Measurements from ENCODE around the gene FHAD1.

Gene FHAD1

GRCh38 chr1:15423355-15424077 is 176.5 kb downstream of the FHAD1 start:
- TF ChIP-seq EZH2phosphoT487 (IDR thresholded peaks at IDR 0.05; ENCODE audit: low read depth): no peak
- no peak for TF ChIP-seq CTCF (IDR thresholded peaks at IDR 0.05; ENCODE audit: low read depth, low read length)
- H3K27ac ChIP-seq (ENCODE audit: low read length): no peak overlapping the region
- H3K9me3 ChIP-seq (ENCODE audit: insufficient read depth, low read length): no peaks in the 10 kb centered on the region
- H2AFZ ChIP-seq (ENCODE audit: low read depth, low read length): no peak overlapping the region
- no peaks in the 10 kb centered on the region for H3K36me3 ChIP-seq (replicated peaks; ENCODE audit: low read depth, low read length)
- H3K9ac ChIP-seq (ENCODE audit: low read length): no peak overlapping the region
- H3K79me2 ChIP-seq (ENCODE audit: low read length): peaks cover 18% of the 10 kb centered on the region
- no peak overlapping the region for H3K4me2 ChIP-seq (ENCODE audit: low read length)
- peaks cover 3% of the 10 kb centered on the region; the same call in 1 of the 2 replicates for H4K20me1 ChIP-seq (ENCODE audit: insufficient read depth, low read length)
- no peaks in the 10 kb centered on the region for H3K27me3 ChIP-seq (ENCODE audit: low read depth, low read length)
- H3K4me3 ChIP-seq (ENCODE audit: low read length): no peak overlapping the region
- peaks cover 2% of the 10 kb centered on the region; the same call in 1 of the 2 replicates for H3K4me1 ChIP-seq (ENCODE audit: low read length)

DNA sequence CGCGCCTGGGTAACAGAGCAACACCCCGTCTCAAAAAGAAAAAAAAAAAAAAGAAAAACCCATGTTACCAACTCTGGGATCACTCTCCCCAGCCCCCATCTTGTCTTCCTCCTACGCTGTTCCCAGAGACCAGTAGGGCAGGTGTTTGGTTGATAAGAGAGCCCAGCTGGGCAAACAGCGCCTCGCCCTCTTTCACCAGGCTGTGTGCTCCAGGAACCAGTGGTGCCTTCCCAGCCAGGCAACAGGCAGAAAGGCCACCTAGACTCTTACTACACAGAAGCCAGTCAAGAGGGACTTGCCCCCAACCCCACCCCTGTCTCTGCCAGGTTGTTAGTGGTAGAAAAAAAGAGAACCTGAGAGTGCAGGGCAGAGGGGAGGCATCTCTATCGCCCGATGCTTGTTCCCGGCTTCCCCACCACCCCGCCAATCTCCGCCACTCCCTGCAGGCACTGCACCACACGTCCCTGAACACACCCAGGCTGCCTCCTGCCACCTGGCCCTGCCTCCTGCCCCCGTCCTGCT is 177.2 kb downstream of the FHAD1 start:
- peaks cover 2% of the 10 kb centered on the region; the same call in 1 of the 2 replicates for H3K4me1 ChIP-seq (ENCODE audit: low read length)
- H3K9me3 ChIP-seq (ENCODE audit: insufficient read depth, low read length): no peaks in the 10 kb centered on the region
- H3K4me2 ChIP-seq (ENCODE audit: low read length): no peak overlapping the region
- H3K36me3 ChIP-seq (replicated peaks; ENCODE audit: low read depth, low read length): no peaks in the 10 kb centered on the region
- TF ChIP-seq EZH2phosphoT487 (IDR thresholded peaks at IDR 0.05; ENCODE audit: low read depth): no peak
- TF ChIP-seq CTCF (IDR thresholded peaks at IDR 0.05; ENCODE audit: low read depth, low read length): no peak
- H3K27me3 ChIP-seq (ENCODE audit: low read depth, low read length): no peaks in the 10 kb centered on the region
- H3K9ac ChIP-seq (ENCODE audit: low read length): no peak overlapping the region
- no peak overlapping the region for H3K27ac ChIP-seq (ENCODE audit: low read length)
- peaks cover 11% of the 10 kb centered on the region for H3K79me2 ChIP-seq (ENCODE audit: low read length)
- H2AFZ ChIP-seq (ENCODE audit: low read depth, low read length): no peak overlapping the region
- peaks cover 3% of the 10 kb centered on the region; the same call in 1 of the 2 replicates for H4K20me1 ChIP-seq (ENCODE audit: insufficient read depth, low read length)
- H3K4me3 ChIP-seq (ENCODE audit: low read length): no peak overlapping the region

DNA sequence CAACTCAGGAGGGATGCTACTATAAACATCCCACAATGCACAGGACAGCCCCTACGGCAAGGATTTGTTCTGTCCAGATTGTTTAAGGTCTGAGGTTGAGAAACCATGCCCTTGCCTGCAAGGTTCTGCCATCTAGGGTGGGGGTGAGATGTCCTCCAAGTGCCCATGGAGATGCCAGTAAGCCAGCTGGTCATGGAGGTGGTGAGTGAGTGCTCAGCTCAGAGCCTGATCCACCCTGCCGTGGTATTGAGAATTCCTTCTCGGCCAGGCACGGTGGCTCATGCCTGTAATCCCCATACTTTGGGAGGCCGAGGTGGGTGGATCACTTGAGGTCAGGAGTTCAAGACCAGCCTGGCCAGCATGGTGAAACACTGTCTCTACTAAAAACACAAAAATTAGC is 178.0 kb downstream of the FHAD1 start:
- Histone ChIP-seq H3K27ac (ENCODE audit: low read length) (no peak overlapping the region), H3K4me3 (ENCODE audit: low read length) (no peak overlapping the region), H3K4me2 (ENCODE audit: low read length) (no peak overlapping the region), H3K4me1 (ENCODE audit: low read length) (peaks cover 2% of the 10 kb centered on the region; the same call in 1 of the 2 replicates), H3K36me3 (replicated peaks; ENCODE audit: low read depth, low read length) (no peaks in the 10 kb centered on the region), H2AFZ (ENCODE audit: low read depth, low read length) (no peak overlapping the region), H3K79me2 (ENCODE audit: low read length) (peaks cover 4% of the 10 kb centered on the region; the same call in 1 of the 2 replicates), H3K27me3 (ENCODE audit: low read depth, low read length) (no peaks in the 10 kb centered on the region), H3K9me3 (ENCODE audit: insufficient read depth, low read length) (no peaks in the 10 kb centered on the region), H4K20me1 (ENCODE audit: insufficient read depth, low read length) (peaks cover 3% of the 10 kb centered on the region; the same call in 1 of the 2 replicates), H3K9ac (ENCODE audit: low read length) (no peak overlapping the region)
- TF ChIP-seq CTCF (IDR thresholded peaks at IDR 0.05; ENCODE audit: low read depth, low read length) (no peak), EZH2phosphoT487 (IDR thresholded peaks at IDR 0.05; ENCODE audit: low read depth) (no peak)

DNA sequence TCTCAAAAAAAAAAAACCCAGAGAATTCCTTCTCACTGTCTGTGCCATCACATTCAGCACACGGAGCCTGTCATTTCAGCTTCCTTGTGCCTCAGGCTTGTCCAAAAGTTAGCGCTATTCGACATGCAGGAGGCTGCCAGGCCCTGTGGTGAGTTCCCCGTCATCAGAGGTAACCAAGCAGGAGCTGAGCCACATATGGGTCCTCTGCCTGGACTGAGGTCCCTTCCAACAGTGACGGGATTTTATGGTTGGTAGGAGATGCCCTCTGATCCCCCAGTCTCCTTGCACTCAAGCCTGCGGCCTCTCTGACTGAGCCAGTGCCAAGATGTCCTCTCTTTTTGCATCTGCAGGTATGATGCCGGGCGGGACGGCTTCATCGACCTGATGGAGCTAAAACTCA is 178.5 kb downstream of the FHAD1 start:
- H3K4me1 ChIP-seq (ENCODE audit: low read length): peaks cover 2% of the 10 kb centered on the region; the same call in 1 of the 2 replicates
- no peak for TF ChIP-seq CTCF (IDR thresholded peaks at IDR 0.05; ENCODE audit: low read depth, low read length)
- TF ChIP-seq EZH2phosphoT487 (IDR thresholded peaks at IDR 0.05; ENCODE audit: low read depth): no peak
- H3K4me3 ChIP-seq (ENCODE audit: low read length): no peak overlapping the region
- H3K9me3 ChIP-seq (ENCODE audit: insufficient read depth, low read length): no peaks in the 10 kb centered on the region
- no peaks in the 10 kb centered on the region for H3K36me3 ChIP-seq (replicated peaks; ENCODE audit: low read depth, low read length)
- peaks cover 3% of the 10 kb centered on the region; the same call in 1 of the 2 replicates for H4K20me1 ChIP-seq (ENCODE audit: insufficient read depth, low read length)
- no peak overlapping the region for H3K27ac ChIP-seq (ENCODE audit: low read length)
- no peak overlapping the region for H3K4me2 ChIP-seq (ENCODE audit: low read length)
- peaks cover 4% of the 10 kb centered on the region; the same call in 1 of the 2 replicates for H3K79me2 ChIP-seq (ENCODE audit: low read length)
- no peak overlapping the region for H2AFZ ChIP-seq (ENCODE audit: low read depth, low read length)
- H3K9ac ChIP-seq (ENCODE audit: low read length): no peak overlapping the region
- H3K27me3 ChIP-seq (ENCODE audit: low read depth, low read length): no peaks in the 10 kb centered on the region
